HEK293 (cell line): ENCODE data around the gene KAT2B.

ENCODE experiments used
- FEZF1 ChIP-seq: fragments of 450-650 bp; formaldehyde crosslinking; IDR thresholded peaks from 2 replicates; pipeline ENCODE4 v1.5.1; 2016; ENCODE audit warnings: missing biosample characterization, missing genetic modification characterization
- GLI4 ChIP-seq: fragments of 450-650 bp; formaldehyde crosslinking; IDR thresholded peaks from 2 replicates; pipeline ENCODE4 v1.5.1; 2016; ENCODE audit warnings: missing biosample characterization, missing genetic modification characterization
- GLIS1 ChIP-seq: fragments of 450-650 bp; formaldehyde crosslinking; IDR thresholded peaks from 2 replicates; pipeline ENCODE4 v1.5.1; 2016; ENCODE audit warnings: missing biosample characterization, missing genetic modification characterization
- MEIS1 ChIP-seq: sonication (generic); formaldehyde crosslinking; IDR thresholded peaks from 2 replicates; pipeline ENCODE4 v1.8.1; 2022; ENCODE audit warnings: missing genetic modification reagents, mild to moderate bottlenecking, borderline replicate concordance
- SALL2 ChIP-seq: fragments of 450-650 bp; formaldehyde crosslinking; IDR thresholded peaks from 2 replicates; pipeline ENCODE4 v1.5.0; 2017; ENCODE audit warnings: missing biosample characterization, mild to moderate bottlenecking, missing genetic modification characterization, borderline replicate concordance
- TCF7L2 ChIP-seq: IDR thresholded peaks from 2 replicates; pipeline ENCODE4 v1.6.1; 2011; ENCODE audit warnings: low read depth, mild to moderate bottlenecking, inconsistent platforms, low read length, moderate library complexity, borderline replicate concordance
- ZFP41 ChIP-seq: fragments of 450-650 bp; formaldehyde crosslinking; IDR thresholded peaks from 2 replicates; pipeline ENCODE4 v1.5.1; 2016; ENCODE audit warnings: missing biosample characterization, missing genetic modification characterization, borderline replicate concordance
- ZIC2 ChIP-seq: fragments of 450-650 bp; formaldehyde crosslinking; IDR thresholded peaks from 2 replicates; pipeline ENCODE4 v1.5.1; 2016; ENCODE audit warnings: missing biosample characterization, missing genetic modification characterization
- ZNF121 ChIP-seq: fragments of 450-650 bp; formaldehyde crosslinking; IDR thresholded peaks from 2 replicates; pipeline ENCODE4 v1.5.1; 2016; ENCODE audit warnings: missing biosample characterization, missing genetic modification characterization
- ZNF140 ChIP-seq: fragments of 450-650 bp; formaldehyde crosslinking; IDR thresholded peaks from 2 replicates; pipeline ENCODE4 v1.5.1; 2016; ENCODE audit warnings: missing biosample characterization, missing genetic modification characterization
- ZNF16 ChIP-seq: fragments of 450-650 bp; formaldehyde crosslinking; IDR thresholded peaks from 2 replicates; pipeline ENCODE4 v1.5.1; 2016; ENCODE audit warnings: low read depth, missing biosample characterization, missing genetic modification characterization
- ZNF214 ChIP-seq: fragments of 450-650 bp; formaldehyde crosslinking; IDR thresholded peaks from 2 replicates; pipeline ENCODE4 v1.5.1; 2017; ENCODE audit warnings: missing biosample characterization, mild to moderate bottlenecking, missing genetic modification characterization, borderline replicate concordance
- ZNF221 ChIP-seq: fragments of 450-650 bp; formaldehyde crosslinking; IDR thresholded peaks from 2 replicates; pipeline ENCODE4 v1.5.1; 2017; ENCODE audit warnings: missing biosample characterization, missing genetic modification characterization, borderline replicate concordance
- ZNF24 ChIP-seq: fragments of 450-650 bp; formaldehyde crosslinking; IDR thresholded peaks from 2 replicates; pipeline ENCODE4 v1.5.1; 2016; ENCODE audit warnings: missing biosample characterization, missing genetic modification characterization
- ZNF248 ChIP-seq: fragments of 450-650 bp; formaldehyde crosslinking; IDR thresholded peaks from 2 replicates; pipeline ENCODE4 v1.5.1; 2017; ENCODE audit warnings: missing biosample characterization, missing genetic modification characterization
- ZNF341 ChIP-seq: fragments of 450-650 bp; formaldehyde crosslinking; IDR thresholded peaks from 2 replicates; pipeline ENCODE4; 2016; ENCODE audit warnings: low read depth, missing biosample characterization, missing genetic modification characterization
- ZNF394 ChIP-seq: fragments of 450-650 bp; formaldehyde crosslinking; IDR thresholded peaks from 2 replicates; pipeline ENCODE4 v1.5.1; 2016; ENCODE audit warnings: missing biosample characterization, missing genetic modification characterization, mild to moderate bottlenecking, moderate library complexity, borderline replicate concordance
- ZNF433 ChIP-seq: fragments of 450-650 bp; formaldehyde crosslinking; IDR thresholded peaks from 2 replicates; pipeline ENCODE4 v1.5.1; 2016; ENCODE audit warnings: missing biosample characterization, missing genetic modification characterization, low read depth
- ZNF473 ChIP-seq: fragments of 450-650 bp; formaldehyde crosslinking; IDR thresholded peaks from 2 replicates; pipeline ENCODE4 v1.5.1; 2017; ENCODE audit warnings: missing biosample characterization, missing genetic modification characterization
- ZNF529 ChIP-seq: fragments of 450-650 bp; formaldehyde crosslinking; IDR thresholded peaks from 2 replicates; pipeline ENCODE4 v1.5.1; 2017; ENCODE audit warnings: missing genetic modification characterization, missing biosample characterization; ENCODE audit not compliant: insufficient replicate concordance
- ZNF660 ChIP-seq: fragments of 450-650 bp; IDR thresholded peaks from 2 replicates; pipeline ENCODE4 v1.5.1; 2018; ENCODE audit warnings: missing biosample characterization, mild to moderate bottlenecking, missing genetic modification characterization
- ZNF707 ChIP-seq: fragments of 450-650 bp; formaldehyde crosslinking; IDR thresholded peaks from 2 replicates; pipeline ENCODE4 v1.5.1; 2016; ENCODE audit warnings: missing biosample characterization, missing genetic modification characterization
- ZNF768 ChIP-seq: fragments of 450-650 bp; formaldehyde crosslinking; IDR thresholded peaks from 2 replicates; pipeline ENCODE4 v1.5.1; 2018; ENCODE audit warnings: missing biosample characterization, mild to moderate bottlenecking, missing genetic modification characterization
- ZNF776 ChIP-seq: fragments of 450-650 bp; formaldehyde crosslinking; IDR thresholded peaks from 2 replicates; pipeline ENCODE4 v1.5.0; 2017; ENCODE audit warnings: missing biosample characterization, missing genetic modification characterization, borderline replicate concordance
- ZNF777 ChIP-seq: fragments of 450-650 bp; formaldehyde crosslinking; IDR thresholded peaks from 2 replicates; pipeline ENCODE4 v1.5.1; 2017; ENCODE audit warnings: missing biosample characterization, missing genetic modification characterization, borderline replicate concordance
- ZXDB ChIP-seq: fragments of 450-650 bp; formaldehyde crosslinking; IDR thresholded peaks from 2 replicates; pipeline ENCODE4 v1.5.1; 2016; ENCODE audit warnings: missing biosample characterization, missing genetic modification characterization
- TF ChIP-seq, protein P1 (sequence below): fragments of 450-650 bp; formaldehyde crosslinking; IDR thresholded peaks from 2 replicates; pipeline ENCODE4 v1.5.1; 2016; ENCODE audit warnings: missing biosample characterization, missing genetic modification characterization
- TF ChIP-seq, protein P2 (sequence below): fragments of 450-650 bp; formaldehyde crosslinking; IDR thresholded peaks from 2 replicates; pipeline ENCODE4 v1.5.1; 2016; ENCODE audit warnings: missing biosample characterization, missing genetic modification characterization, borderline replicate concordance
- TF ChIP-seq, protein P3 (sequence below): fragments of 450-650 bp; formaldehyde crosslinking; IDR thresholded peaks from 2 replicates; pipeline ENCODE4 v1.5.1; 2016; ENCODE audit warnings: missing biosample characterization, missing genetic modification characterization, low read depth

KAT2B gene

DNA sequence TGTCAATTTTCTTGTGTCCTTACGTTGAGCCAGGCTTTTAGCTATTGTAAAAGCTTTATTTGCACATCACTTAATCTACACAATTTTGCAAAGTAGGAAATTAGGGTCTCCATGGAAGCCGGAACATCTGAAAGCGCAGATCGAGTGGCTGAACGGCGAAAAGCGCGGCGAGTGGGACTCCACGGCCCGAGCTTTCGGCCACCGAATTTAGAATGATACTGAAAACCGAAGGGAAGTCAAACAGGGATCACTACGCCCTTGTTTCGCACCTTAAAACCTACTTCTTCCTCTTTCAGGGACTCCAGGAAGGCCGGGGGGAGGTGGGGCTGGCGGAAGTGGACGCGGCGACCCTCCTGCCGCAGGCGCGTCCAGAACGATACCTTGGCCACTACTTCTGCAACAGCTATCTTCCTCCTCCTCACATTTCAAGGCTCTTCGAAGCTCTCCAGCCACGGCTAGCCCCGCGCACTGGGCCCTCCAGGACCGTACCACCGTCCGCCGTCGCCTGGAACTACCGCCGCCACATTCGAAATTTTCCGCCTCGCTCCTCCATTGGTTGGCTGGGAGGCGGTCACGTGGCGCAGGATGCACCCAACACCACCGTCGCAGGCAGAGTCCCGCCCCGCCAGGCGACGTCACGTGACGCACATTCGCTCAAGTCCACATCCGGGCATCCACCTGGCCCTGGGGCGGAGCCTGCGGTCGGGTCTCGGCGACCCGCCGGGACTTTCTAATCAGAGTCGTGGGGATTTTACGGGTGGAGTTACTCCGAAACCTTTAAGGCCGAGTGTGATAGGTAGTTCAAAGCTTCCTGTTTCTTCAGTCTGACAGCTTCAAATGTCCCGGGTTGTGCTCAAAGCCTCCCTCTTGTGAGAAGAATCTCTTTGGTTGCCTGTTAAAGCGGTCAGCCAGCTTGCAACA is 145.7 kb downstream of the KAT2B start, which contains the start of gene SGO1 (continued):
- TF ChIP-seq, protein P1, sequence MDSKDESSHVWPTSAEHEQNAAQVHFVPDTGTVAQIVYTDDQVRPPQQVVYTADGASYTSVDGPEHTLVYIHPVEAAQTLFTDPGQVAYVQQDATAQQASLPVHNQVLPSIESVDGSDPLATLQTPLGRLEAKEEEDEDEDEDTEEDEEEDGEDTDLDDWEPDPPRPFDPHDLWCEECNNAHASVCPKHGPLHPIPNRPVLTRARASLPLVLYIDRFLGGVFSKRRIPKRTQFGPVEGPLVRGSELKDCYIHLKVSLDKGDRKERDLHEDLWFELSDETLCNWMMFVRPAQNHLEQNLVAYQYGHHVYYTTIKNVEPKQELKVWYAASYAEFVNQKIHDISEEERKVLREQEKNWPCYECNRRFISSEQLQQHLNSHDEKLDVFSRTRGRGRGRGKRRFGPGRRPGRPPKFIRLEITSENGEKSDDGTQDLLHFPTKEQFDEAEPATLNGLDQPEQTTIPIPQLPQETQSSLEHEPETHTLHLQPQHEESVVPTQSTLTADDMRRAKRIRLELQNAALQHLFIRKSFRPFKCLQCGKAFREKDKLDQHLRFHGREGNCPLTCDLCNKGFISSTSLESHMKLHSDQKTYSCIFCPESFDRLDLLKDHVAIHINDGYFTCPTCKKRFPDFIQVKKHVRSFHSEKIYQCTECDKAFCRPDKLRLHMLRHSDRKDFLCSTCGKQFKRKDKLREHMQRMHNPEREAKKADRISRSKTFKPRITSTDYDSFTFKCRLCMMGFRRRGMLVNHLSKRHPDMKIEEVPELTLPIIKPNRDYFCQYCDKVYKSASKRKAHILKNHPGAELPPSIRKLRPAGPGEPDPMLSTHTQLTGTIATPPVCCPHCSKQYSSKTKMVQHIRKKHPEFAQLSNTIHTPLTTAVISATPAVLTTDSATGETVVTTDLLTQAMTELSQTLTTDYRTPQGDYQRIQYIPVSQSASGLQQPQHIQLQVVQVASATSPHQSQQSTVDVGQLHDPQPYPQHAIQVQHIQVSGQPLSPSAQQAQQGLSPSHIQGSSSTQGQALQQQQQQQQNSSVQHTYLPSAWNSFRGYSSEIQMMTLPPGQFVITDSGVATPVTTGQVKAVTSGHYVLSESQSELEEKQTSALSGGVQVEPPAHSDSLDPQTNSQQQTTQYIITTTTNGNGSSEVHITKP: peak; percentile 99
- 0 out of 2 replicates have a peak, but pooled peaks have one; percentile 21 for TF ChIP-seq ZIC2 (tag by site-specific recombination)
- TF ChIP-seq, protein P2, sequence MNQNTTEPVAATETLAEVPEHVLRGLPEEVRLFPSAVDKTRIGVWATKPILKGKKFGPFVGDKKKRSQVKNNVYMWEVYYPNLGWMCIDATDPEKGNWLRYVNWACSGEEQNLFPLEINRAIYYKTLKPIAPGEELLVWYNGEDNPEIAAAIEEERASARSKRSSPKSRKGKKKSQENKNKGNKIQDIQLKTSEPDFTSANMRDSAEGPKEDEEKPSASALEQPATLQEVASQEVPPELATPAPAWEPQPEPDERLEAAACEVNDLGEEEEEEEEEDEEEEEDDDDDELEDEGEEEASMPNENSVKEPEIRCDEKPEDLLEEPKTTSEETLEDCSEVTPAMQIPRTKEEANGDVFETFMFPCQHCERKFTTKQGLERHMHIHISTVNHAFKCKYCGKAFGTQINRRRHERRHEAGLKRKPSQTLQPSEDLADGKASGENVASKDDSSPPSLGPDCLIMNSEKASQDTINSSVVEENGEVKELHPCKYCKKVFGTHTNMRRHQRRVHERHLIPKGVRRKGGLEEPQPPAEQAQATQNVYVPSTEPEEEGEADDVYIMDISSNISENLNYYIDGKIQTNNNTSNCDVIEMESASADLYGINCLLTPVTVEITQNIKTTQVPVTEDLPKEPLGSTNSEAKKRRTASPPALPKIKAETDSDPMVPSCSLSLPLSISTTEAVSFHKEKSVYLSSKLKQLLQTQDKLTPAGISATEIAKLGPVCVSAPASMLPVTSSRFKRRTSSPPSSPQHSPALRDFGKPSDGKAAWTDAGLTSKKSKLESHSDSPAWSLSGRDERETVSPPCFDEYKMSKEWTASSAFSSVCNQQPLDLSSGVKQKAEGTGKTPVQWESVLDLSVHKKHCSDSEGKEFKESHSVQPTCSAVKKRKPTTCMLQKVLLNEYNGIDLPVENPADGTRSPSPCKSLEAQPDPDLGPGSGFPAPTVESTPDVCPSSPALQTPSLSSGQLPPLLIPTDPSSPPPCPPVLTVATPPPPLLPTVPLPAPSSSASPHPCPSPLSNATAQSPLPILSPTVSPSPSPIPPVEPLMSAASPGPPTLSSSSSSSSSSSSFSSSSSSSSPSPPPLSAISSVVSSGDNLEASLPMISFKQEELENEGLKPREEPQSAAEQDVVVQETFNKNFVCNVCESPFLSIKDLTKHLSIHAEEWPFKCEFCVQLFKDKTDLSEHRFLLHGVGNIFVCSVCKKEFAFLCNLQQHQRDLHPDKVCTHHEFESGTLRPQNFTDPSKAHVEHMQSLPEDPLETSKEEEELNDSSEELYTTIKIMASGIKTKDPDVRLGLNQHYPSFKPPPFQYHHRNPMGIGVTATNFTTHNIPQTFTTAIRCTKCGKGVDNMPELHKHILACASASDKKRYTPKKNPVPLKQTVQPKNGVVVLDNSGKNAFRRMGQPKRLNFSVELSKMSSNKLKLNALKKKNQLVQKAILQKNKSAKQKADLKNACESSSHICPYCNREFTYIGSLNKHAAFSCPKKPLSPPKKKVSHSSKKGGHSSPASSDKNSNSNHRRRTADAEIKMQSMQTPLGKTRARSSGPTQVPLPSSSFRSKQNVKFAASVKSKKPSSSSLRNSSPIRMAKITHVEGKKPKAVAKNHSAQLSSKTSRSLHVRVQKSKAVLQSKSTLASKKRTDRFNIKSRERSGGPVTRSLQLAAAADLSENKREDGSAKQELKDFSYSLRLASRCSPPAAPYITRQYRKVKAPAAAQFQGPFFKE: no peak
- TF ChIP-seq ZNF341: peak; percentile 93
- TF ChIP-seq ZNF660 (tag by site-specific recombination): 0 out of 2 replicates have a peak, but pooled peaks have one; percentile 38
- TF ChIP-seq ZNF776: no peak
- TF ChIP-seq TCF7L2: no peak
- TF ChIP-seq ZNF140 (tag by site-specific recombination): no peak
- TF ChIP-seq ZNF707: no peak
- peak; percentile 40; the same call in 1 of the 2 replicates for TF ChIP-seq ZNF777 (tag by site-specific recombination)
- TF ChIP-seq ZNF16 (tag by site-specific recombination): no peak
- TF ChIP-seq ZXDB: peak; percentile 76
- TF ChIP-seq ZNF121 (tag by site-specific recombination): no peak
- TF ChIP-seq, protein P3, sequence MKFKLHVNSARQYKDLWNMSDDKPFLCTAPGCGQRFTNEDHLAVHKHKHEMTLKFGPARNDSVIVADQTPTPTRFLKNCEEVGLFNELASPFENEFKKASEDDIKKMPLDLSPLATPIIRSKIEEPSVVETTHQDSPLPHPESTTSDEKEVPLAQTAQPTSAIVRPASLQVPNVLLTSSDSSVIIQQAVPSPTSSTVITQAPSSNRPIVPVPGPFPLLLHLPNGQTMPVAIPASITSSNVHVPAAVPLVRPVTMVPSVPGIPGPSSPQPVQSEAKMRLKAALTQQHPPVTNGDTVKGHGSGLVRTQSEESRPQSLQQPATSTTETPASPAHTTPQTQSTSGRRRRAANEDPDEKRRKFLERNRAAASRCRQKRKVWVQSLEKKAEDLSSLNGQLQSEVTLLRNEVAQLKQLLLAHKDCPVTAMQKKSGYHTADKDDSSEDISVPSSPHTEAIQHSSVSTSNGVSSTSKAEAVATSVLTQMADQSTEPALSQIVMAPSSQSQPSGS: no peak
- TF ChIP-seq ZNF768 (tag by site-specific recombination): no peak
- no peak for TF ChIP-seq MEIS1 (CRISPR knock-in tag)
- no peak for TF ChIP-seq ZNF473
- TF ChIP-seq ZNF433 (tag by site-specific recombination): no peak
- no peak for TF ChIP-seq FEZF1
- peak; percentile 61; the same call in 1 of the 2 replicates for TF ChIP-seq ZNF24 (tag by site-specific recombination)
- no peak for TF ChIP-seq ZNF221 (tag by site-specific recombination)
- no peak for TF ChIP-seq ZNF394
- TF ChIP-seq ZFP41 (tag by site-specific recombination): no peak
- no peak for TF ChIP-seq ZNF248 (tag by site-specific recombination)
- TF ChIP-seq GLI4 (tag by site-specific recombination): no peak
- 0 out of 2 replicates have a peak, but pooled peaks have one; percentile 9 for TF ChIP-seq GLIS1 (tag by site-specific recombination)
- TF ChIP-seq SALL2 (tag by site-specific recombination): no peak
- TF ChIP-seq ZNF214 (tag by site-specific recombination): no peak
- TF ChIP-seq ZNF529 (tag by site-specific recombination): no peak
